Panc1 (cell line): Measurements from ENCODE around the gene MCU. TPM values are rescaled to one million over a fixed set of nuclear protein-coding genes. Genes with fewer than 3 reads are reported as not detected.

Experiments used
- ATAC-seq: fragments of 200-7000 bp; cut with Tn5 transposase; 2 replicates; pipeline ENCODE4 v1.9.1; 2020; ENCODE audit warnings: mild to moderate bottlenecking, moderate library complexity
- BruUV-seq: library from RNA; stranded (reverse); fragments of 400-500 nt; replicated peaks from 2 replicates; lab custom pipeline; 2021; lab: Mats Ljungman, UMichigan
- CTCF ChIA-PET: fragments of 300-600 bp; sonication (Branson Sonifier 250); formaldehyde crosslinking; loops from one replicate; lab custom pipeline; 2022; ENCODE audit warnings: antibody characterized with exemption; lab: Charles Lee
- POLR2A ChIA-PET: fragments of 300-600 bp; sonication (Branson Sonifier 250); formaldehyde crosslinking; loops from one replicate; lab custom pipeline; 2022; ENCODE audit warnings: antibody characterized with exemption; lab: Charles Lee
- DNase-seq: peaks from one replicate; pipeline ENCODE4 v3.0.0-alpha.2; 2010; ENCODE audit warnings: low read depth, low spot score
- H3K27ac ChIP-seq: 2 replicates; pipeline ENCODE4 v1.5.1; 2011; ENCODE audit warnings: mild to moderate bottlenecking, low read length, inconsistent platforms
- H3K27me3 ChIP-seq: fragments of 200-500 bp; sonication (Bioruptor generic); 2 replicates; pipeline ENCODE4 v1.6.0; 2014; ENCODE audit warnings: low read length, inconsistent platforms; ENCODE audit not compliant: control insufficient read depth, insufficient read depth
- H3K36me3 ChIP-seq: fragments of 200-500 bp; sonication (Bioruptor generic); 2 replicates; pipeline ENCODE4 v1.5.1; 2014; ENCODE audit warnings: inconsistent platforms, mild to moderate bottlenecking, low read length, moderate library complexity; ENCODE audit not compliant: control insufficient read depth, insufficient read depth
- H3K4me1 ChIP-seq: 2 replicates; pipeline ENCODE4 v1.5.1; 2011; ENCODE audit warnings: inconsistent platforms, mild to moderate bottlenecking, low read length, moderate library complexity; ENCODE audit not compliant: control insufficient read depth, insufficient read depth
- H3K4me3 ChIP-seq, 2 experiments: 2 replicates each; pipeline ENCODE4 v1.5.1; 2011 to 2012; ENCODE audit warnings: low read depth in 2 of 2, low read length in 2 of 2, mild to moderate bottlenecking in 2 of 2, inconsistent platforms in 1 of 2, moderate library complexity in 1 of 2
- H3K9me3 ChIP-seq: fragments of 200-500 bp; sonication (Bioruptor generic); 2 replicates; pipeline ENCODE4 v1.5.1; 2014; ENCODE audit warnings: low read depth, mild to moderate bottlenecking, inconsistent platforms, low read length, moderate library complexity; ENCODE audit not compliant: control insufficient read depth, insufficient read depth
- CTCF ChIP-seq: fragments of 450-650 bp; IDR thresholded peaks from 2 replicates; pipeline ENCODE4 v1.5.1; 2017; ENCODE audit warnings: mild to moderate bottlenecking
- POLR2AphosphoS5 ChIP-seq: IDR thresholded peaks from 2 replicates; pipeline ENCODE4 v1.6.1; 2012; ENCODE audit warnings: mild to moderate bottlenecking, low read depth, low read length, moderate library complexity
- REST ChIP-seq, 2 experiments: IDR thresholded peaks; 2 replicates each; pipeline ENCODE4 v1.6.1; 2011 to 2012; ENCODE audit warnings: low read depth in 2 of 2, control low read depth in 1 of 2, low read length in 1 of 2, mild to moderate bottlenecking in 1 of 2, moderate library complexity in 1 of 2; ENCODE audit not compliant: insufficient read depth in 1 of 2
- SIN3A ChIP-seq: IDR thresholded peaks from 2 replicates; pipeline ENCODE4 v1.6.1; 2012; ENCODE audit warnings: low read depth, mild to moderate bottlenecking, low read length, moderate library complexity, borderline replicate concordance; ENCODE audit not compliant: insufficient read depth
- TCF7L2 ChIP-seq: IDR thresholded peaks from 2 replicates; pipeline ENCODE4 v1.6.1; 2011; ENCODE audit warnings: mild to moderate bottlenecking, low read depth, low read length, inconsistent platforms
- in situ Hi-C: cut with HindIII; loops from 2 replicates; pipeline ENCODE4 v1.10.0; 2016; ENCODE audit warnings: low sequenced_read_pairs, low pct_unique_long_range_greater_than_20kb
- intact Hi-C: fragments of 100-400 bp; cut with micrococcal nuclease; formaldehyde crosslinking; loops from one replicate; pipeline ENCODE4 v1.10.0; 2022; ENCODE audit not compliant: unreplicated experiment
- total RNA-seq: library from RNA; stranded (reverse); gene quantifications from one replicate; pipeline ENCODE4 v1.2.1, GENCODE V29; 2021; ENCODE audit not compliant: unreplicated experiment

The MCU gene
- total RNA-seq, 1 experiment from 2014 or later = 31.6 TPM

GRCh38 chr10:72826346-72826745 is 134.4 kb downstream of the MCU start:
- DNase-seq (no peak), ATAC-seq (no peak)
- intact Hi-C loops (no loop called here), in situ Hi-C loops (no loop called here)
- Histone ChIP-seq H3K27ac (no peak overlapping the region), H3K36me3 (no peaks in the 10 kb centered on the region), H3K4me1 (0 out of 2 replicates have a peak, but pooled peaks cover 5% of the 10 kb centered on the region), H3K27me3 (no peaks in the 10 kb centered on the region), H3K4me3 (no peak overlapping the region), H3K9me3 (no peaks in the 10 kb centered on the region; the same call in 1 of the 2 replicates)
- POLR2A ChIA-PET = no interaction called here
- TF ChIP-seq POLR2AphosphoS5 (no peak), TCF7L2 (no peak), SIN3A (no peak), REST (IDR thresholded peaks at IDR 0.05; ENCODE audit: insufficient read depth in 1 of 2, low read depth in 2 of 2, low read length in 1 of 2) (no peak), CTCF (no peak)
- no TSS peak for BruUV-seq
- CTCF ChIA-PET = no interaction called here

- H3K27ac ChIP-seq = no peak overlapping the region
- DNase-seq (no peak), ATAC-seq (no peak)
- H3K4me1 ChIP-seq = 0 out of 2 replicates have a peak, but pooled peaks cover 8% of the 10 kb centered on the region
- no peaks in the 10 kb centered on the region for H3K36me3 ChIP-seq
- intact Hi-C loops (no loop called here), in situ Hi-C loops (no loop called here)
- ChIA-PET POLR2A (no interaction called here), CTCF (no interaction called here)
- no peak overlapping the region for H3K4me3 ChIP-seq
- H3K27me3 ChIP-seq = no peaks in the 10 kb centered on the region
- no peaks in the 10 kb centered on the region for H3K9me3 ChIP-seq
- no TSS peak for BruUV-seq
- TF ChIP-seq REST (IDR thresholded peaks at IDR 0.05; ENCODE audit: insufficient read depth in 1 of 2, low read depth in 2 of 2, low read length in 1 of 2) (no peak), POLR2AphosphoS5 (no peak), TCF7L2 (no peak), CTCF (no peak), SIN3A (no peak)
Measured at GRCh38 chr10:72828294-72828693, 136.4 kb downstream of the MCU start.
